Measurements from ENCODE around the gene TSC22D1. TPM values are rescaled to one million over a fixed set of nuclear protein-coding genes. Genes with fewer than 3 reads are reported as not detected.
A peak's percentile ranks its signal among the peaks of the same experiment; 100 is the strongest.

TSC22D1 gene
- total RNA-seq, 1 donor from 2014 or later, result 97.7 TPM

- Histone ChIP-seq H3K36me3 (peaks cover 3 to 22% of the 10 kb centered on the region in 2 donors), H3K27ac (peak overlapping the region; percentile 83 to 92), H3K9me3 (no peaks in the 10 kb centered on the region), H3K4me1 (peaks cover 0 to 16% of the 10 kb centered on the region in 2 donors), H3K4me3 (peak overlapping the region; percentile 67 to 80), H3K27me3 (no peaks in the 10 kb centered on the region)
- intact Hi-C loops (cut with DNase I), result loop anchor here (1.0 to 10.0 kb wide), 5 partner anchors 135 to 529 kb away; no protein-coding TSS in a partner anchor
- TF ChIP-seq CTCF (IDR thresholded peaks at IDR 0.05), result peak in 2 of 3 experiments; percentile 41 to 57
- DNase-seq (ENCODE audit: low spot score in 2 of 2), result no peak
Measured at GRCh38 chr13:44437356-44438233, 138.5 kb downstream of the TSC22D1 start.

GRCh38 chr13:44436589-44437337, 139.4 kb downstream of the TSC22D1 start:
- no peak for TF ChIP-seq CTCF (IDR thresholded peaks at IDR 0.05)
- H3K4me3 ChIP-seq, result peak overlapping the region; percentile 67 to 80
- H3K9me3 ChIP-seq, result no peaks in the 10 kb centered on the region
- DNase-seq (ENCODE audit: low spot score in 2 of 2), result peak; percentile 78 to 96
- peaks cover 3 to 22% of the 10 kb centered on the region in 2 donors for H3K36me3 ChIP-seq
- H3K27me3 ChIP-seq, result no peaks in the 10 kb centered on the region
- H3K27ac ChIP-seq, result peak overlapping the region; percentile 83 to 92
- peaks cover 0 to 16% of the 10 kb centered on the region in 2 donors for H3K4me1 ChIP-seq
- intact Hi-C loops (cut with DNase I), result loop anchor here (1.0 to 10.0 kb wide), 7 partner anchors 134 to 528 kb away; no protein-coding TSS in a partner anchor

- Histone ChIP-seq H3K27me3 (no peaks in the 10 kb centered on the region), H3K36me3 (peaks cover 3 to 22% of the 10 kb centered on the region in 2 donors), H3K27ac (peak overlapping the region; percentile 83 to 92), H3K4me1 (peaks cover 0 to 16% of the 10 kb centered on the region in 2 donors), H3K4me3 (peak overlapping the region; percentile 67 to 80), H3K9me3 (no peaks in the 10 kb centered on the region)
- intact Hi-C loops (cut with DNase I), result loop anchor here (1.0 to 10.0 kb wide), 9 partner anchors 75 to 527 kb away; no protein-coding TSS in a partner anchor
- no peak for TF ChIP-seq CTCF (IDR thresholded peaks at IDR 0.05)
- no peak for DNase-seq (ENCODE audit: low spot score in 2 of 2)
Measured at GRCh38 chr13:44435919-44436510, 140.1 kb downstream of the TSC22D1 start.

- Histone ChIP-seq H3K27ac (peak overlapping the region; percentile 83 to 92), H3K4me3 (peak overlapping the region; percentile 67 to 80), H3K27me3 (no peaks in the 10 kb centered on the region), H3K36me3 (peaks cover 3 to 22% of the 10 kb centered on the region in 2 donors), H3K9me3 (no peaks in the 10 kb centered on the region), H3K4me1 (peaks cover 0 to 16% of the 10 kb centered on the region in 2 donors)
- TF ChIP-seq CTCF (IDR thresholded peaks at IDR 0.05), result no peak
- intact Hi-C loops (cut with DNase I), result loop anchor here (1.0 to 10.0 kb wide), 6 partner anchors 74 to 385 kb away; no protein-coding TSS in a partner anchor
- DNase-seq (ENCODE audit: low spot score in 2 of 2), result peak; percentile 93 to 99
Measured at GRCh38 chr13:44435142-44435918, 140.8 kb downstream of the TSC22D1 start.
